Esophagus mucosa (tissue), 1 donor: Measurements from ENCODE around the gene NUDT16L1. TPM values are rescaled to one million over a fixed set of nuclear protein-coding genes. Genes with fewer than 3 reads are reported as not detected.

Experiments
- ATAC-seq: fragments of 200-7000 bp; cut with Tn5 transposase; one replicate; pipeline ENCODE4 v1.9.1; 2020
- total RNA-seq: library from RNA; stranded (reverse); gene quantifications from one replicate; pipeline ENCODE4 v1.2.4, GENCODE V29; 2023
- donor health status: DM: yes; HTN: yes; CAD: no.

Gene NUDT16L1
- total RNA-seq, 1 donor from 2014 or later, result 24.2 TPM

DNA sequence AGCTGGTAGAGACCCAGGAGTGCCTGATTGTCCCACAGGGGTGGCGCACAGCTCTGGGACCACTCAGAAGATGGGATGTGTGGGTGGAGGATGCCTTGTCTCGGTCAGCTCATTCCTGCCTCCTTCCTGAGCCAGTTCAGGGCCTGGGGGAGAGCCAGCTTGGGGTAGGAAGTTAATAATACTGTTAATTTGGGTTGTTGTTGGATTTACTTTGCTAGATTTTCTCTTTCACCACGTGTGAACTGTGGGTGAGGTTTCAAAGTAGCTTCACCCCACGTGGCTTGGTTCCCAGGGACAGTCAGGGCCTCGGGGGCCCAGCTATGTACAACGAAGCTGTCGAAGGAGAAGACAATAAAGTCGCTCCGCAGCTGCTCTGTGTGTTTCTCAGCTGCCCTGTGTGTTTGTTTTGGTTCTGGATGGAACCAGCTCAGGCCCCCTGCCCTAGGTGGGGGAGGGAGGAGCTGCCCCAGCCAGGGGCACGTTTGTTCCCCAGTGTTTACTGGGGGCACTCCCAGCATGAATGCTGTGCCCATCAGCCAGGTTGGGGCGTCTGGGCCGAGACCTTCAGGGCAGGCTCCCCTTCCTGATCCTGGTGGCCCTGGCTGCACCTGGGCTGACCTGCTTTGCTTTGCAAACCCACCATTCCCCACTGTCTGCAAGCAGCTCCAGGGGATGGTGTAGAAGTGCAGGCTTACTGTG, 2.3 kb downstream of the NUDT16L1 start:
- no peak for ATAC-seq

DNA sequence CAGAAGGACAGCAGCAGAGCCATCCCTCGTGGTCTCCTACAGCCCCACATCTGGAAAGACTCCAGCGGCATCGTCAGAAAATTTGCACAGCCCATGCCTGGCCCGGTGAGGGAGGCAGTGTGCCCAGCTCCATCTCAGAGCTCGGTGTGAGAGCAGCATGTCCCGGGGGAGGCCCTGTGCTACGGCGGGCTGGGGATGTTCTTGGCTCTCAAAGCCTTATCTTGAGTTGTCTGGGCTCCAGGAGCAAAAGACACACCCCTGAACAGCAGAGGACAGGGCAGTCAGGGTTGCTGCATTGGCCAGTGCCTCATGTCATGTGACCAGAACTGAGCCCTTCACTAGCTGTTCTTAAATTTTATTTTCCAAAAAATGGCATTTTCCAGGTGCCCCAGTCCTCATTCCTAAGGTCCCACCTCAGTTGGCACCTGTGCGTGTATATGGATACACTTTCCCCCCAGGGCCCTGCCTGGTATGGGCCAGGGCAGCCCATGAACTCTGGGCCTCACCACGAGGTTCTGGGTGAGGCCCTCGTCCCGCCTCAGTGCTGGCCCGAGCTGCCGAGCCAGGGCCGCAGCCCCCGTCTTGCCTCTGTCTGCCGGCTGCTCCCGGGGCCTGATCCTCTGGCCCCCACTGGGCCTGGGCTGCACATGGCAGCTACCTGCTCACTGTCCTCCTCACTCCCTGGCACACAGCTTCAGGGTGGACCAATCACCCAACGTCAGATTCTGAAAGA, 3.0 kb downstream of the NUDT16L1 start:
- ATAC-seq, result no peak

DNA sequence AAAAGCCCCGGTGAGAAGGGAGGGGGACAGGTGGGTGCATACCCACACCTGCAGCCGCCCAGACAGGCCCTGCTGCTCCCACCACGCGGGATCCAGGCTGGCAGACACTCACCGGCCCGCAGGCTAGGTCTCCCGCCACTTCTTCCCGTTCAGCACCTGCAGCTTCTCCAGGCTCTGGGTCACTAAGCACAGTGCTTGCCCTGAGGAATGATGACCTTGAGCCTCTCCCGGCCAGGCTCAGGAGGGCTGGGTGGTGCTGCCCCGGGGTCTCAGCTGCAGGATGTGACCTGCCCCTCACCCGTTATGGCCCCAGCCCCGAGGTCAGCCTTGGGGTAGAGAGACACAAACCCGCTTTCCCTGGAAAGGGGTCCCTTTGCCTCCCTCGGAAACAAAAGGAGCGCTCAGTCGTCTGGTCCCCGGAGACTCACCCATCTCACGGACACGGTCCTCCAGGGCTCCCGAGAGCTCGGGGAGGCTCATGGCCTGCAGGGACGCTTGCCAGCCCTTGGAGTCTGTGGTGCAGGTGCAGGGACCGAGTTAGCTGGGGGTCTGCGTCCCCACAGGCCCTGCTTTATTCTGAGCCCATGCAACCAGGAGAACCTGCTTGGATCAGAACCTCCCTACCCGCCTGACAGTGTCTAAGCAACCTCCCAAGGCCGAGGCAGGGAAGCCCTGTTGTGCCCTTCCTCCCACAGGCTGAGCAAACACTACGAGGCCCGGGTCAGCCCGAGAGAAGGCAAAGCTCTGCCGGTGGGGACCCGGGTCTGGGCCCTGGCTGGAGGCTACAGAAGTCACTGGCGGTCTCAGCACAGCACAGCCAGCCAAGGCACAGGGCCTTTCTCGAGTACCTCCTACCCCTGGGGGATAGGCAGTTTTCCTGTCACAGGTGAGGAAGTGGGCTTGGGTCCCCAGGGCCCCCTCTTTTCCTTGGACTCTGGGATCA, 3.8 kb downstream of the NUDT16L1 start:
- ATAC-seq, result no peak

DNA sequence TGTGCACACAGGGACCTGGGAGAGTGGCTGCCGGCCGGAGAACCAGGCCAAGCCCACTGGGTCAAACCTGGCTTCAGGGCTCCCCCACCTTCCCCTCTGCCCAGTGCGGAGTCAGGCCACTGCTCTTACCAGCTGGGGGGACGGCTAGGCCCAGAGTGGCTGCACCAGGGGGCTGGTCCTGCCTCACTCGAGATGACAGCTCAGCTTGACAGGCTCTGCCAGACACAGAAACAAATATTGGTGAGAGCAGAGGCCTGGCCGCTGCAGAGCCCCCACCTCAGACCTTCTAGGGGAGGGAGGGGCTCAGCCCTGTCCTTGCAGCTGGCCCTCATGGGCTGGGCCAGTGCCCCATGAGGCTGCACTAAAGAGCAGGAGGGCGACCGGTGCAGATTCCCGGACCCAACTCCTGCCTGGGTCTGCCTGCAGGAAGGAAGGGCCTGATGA, 4.5 kb downstream of the NUDT16L1 start:
- no peak for ATAC-seq

DNA sequence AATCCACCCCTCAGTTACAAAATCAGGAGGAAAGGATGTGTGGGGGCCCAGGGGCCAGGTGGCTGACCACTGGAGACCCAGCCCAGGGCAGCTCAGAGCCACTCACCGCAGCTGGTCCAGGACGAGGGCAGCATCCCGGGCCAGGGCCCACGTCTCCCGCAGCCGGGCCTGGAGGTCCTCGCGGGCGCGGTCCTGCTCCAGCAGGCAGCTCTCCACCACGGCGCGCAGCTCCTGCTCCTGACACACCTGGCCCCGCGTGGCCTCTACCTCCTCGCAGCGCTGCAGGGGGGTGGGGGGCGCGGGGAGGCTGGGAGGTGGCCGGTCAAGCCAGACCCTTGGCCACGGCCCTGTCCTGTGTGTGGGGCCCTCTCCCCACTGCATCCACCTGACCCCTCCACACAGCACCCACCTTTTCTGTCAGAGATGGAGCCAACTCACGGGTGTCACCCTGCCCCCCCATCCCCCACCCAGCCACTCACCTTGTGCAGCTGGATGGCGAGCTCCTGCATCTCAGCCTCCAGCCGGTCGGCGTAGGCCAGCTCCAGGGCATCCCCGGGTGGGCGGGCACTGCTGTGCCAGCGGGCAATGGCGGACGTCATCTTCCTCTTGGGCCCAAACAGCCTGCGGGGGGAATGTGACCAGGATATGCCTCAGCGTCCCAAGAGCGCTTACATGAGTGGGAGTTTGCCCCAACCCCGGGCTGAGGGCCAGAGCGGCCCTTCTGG, 5.1 kb downstream of the NUDT16L1 start:
- ATAC-seq, result no peak

DNA sequence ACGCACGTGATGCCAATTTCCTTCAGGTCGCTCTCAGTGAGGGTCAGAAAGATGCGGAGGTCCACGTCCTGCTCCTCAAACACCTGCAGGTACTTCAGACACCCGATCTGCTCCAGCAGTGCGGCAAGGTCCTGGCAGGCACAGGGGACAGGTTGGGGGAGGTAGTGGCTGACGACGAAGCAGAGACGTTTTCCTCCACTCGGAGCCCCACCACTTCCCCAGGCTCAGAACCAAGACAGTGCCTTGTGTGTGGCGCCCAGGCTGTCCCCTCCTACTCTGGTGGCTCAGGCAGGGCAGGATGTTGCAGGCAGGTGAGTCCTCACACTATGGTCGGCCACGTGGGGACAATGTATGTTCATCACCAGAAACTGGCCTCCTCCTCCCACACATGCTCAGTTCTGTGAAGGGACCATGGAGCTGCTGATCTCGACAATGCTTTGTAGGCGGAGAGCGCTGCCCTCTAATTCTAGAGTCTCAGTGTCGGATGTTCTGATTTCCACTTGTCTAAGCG, 5.7 kb downstream of the NUDT16L1 start:
- no peak for ATAC-seq

DNA sequence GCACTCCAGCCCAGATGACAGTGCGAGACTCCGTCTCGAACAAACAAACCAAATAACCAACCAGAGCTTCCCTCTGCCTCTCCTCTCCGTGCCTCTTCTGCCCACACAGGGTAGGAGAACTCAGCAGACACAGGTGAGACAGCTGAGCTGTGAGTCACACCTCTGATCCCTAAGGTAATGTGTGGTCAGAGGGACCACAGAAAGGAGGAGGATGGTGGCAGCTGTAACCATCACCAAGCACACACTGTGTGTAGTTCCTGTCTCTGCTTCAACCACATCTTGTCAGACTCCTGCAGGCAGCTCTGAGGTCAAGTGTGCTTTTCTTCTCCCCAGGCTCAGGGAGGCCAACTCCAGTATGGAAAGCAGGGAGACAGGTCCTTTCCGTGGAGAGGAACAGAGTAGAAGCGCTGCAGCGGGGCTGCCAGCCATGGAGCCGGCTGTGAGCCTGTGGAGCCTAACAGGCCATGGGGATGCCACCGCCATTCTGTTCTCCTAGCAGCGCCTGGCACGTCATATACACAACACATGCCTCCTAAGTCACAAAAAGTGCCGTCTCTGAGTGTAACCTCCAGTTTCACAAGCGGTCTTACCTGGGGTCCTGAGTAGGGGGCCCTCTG, 7.1 kb downstream of the NUDT16L1 start:
- no peak for ATAC-seq

DNA sequence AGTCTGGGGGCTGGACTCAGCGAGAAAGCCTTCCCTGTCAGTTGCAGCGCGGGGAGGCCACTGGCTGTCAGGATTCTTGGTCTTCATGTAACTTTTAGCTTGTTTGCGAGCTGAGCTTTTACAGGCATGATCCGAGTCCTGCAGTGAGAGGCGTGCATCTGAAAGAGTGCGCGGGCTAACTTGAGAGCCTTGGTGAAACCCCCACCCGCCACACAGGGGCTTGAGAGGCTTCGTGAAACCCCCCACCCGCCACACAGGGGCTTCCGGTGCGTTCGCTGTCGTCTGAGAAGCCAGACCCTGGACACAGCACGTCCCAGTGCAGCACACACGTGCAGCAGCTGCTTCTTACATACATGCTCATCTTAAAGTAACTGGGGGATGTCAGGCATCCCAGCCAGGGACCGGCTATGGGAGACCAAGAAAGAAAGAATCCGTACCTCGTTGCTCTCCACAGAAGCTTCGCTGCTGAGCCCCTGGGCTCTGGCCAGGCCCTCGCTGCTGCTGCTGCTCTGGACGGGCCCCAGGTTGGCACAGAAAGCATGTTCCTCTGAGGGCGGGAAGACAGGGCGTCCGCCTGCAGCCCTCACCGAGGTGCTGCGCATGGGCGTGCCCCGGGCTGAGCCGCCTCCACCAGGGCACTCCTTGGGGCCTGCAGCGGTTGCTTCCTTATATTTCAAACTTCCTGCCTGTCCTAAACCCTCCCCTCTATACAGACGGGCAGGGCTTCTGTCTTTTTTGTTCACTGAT, 7.8 kb downstream of the NUDT16L1 start:
- ATAC-seq, result peak; percentile 81

DNA sequence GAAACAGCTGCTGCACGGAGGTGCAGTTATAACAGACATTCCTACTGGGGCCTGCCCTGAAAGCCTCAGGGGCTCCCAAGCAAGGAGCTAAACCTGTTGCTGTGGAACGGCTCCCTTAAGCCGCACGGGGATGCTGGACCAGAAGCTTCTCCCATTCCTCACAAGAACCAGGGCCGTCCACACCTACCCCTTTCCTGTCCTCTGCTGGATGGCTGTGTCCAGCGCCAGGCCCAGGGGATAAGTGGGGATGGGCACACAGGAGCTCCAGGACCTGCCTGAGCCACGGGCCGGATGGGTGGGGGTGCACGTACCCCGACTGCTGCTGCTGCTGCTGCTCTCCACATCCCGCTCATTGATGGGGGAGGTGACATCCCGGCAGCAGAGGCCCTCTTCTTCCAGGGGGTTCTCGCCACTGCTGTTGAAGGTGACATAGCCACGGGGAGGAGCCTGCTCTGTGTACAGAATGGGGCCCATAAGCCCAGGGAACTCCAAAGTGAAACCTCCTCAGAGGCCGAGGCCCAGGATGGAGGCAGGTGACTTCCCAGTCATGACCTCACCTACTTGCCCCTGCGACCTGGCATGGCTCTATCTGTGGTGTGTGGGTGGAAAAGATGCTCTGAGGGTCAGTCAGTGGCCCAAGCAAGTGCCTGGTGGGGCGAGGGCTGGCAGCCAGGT, 8.6 kb downstream of the NUDT16L1 start:
- no peak for ATAC-seq

DNA sequence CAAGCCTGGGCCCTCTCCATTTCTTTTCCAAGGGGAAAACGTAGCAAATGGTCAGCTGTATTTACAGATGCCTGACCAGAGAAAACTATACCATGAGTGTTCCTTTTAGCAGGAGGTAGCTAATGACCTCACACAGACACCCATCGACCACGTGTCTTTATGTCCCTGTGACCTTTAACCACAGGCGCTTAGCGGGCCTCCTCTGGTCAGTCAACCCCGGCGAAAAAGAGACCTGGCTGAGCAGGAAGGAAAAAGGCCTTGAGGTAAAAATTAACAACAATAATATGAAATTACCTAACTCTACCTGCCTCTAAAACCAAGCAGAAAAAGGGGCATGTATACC, 9.1 kb downstream of the NUDT16L1 start:
- no peak for ATAC-seq

DNA sequence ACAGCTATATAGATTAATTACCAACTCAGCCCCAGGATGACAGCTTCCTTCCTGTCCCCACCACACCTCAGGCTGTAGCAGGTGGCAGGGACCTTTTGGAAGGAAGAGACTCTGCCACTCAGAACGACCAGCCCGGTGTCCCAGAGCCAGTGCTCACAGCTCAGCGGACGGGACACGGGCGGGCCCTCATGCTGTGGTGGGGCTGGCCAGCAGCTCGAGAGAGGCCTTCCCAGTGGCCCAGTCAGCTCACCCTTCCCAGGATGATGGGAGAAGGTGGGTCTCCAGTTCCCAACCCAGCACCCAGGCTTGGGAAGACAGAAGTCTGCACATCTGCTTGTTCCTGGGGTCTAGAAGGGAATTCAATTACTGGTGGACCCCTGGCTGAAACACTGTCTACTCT, 10.5 kb downstream of the NUDT16L1 start:
- no peak for ATAC-seq

DNA sequence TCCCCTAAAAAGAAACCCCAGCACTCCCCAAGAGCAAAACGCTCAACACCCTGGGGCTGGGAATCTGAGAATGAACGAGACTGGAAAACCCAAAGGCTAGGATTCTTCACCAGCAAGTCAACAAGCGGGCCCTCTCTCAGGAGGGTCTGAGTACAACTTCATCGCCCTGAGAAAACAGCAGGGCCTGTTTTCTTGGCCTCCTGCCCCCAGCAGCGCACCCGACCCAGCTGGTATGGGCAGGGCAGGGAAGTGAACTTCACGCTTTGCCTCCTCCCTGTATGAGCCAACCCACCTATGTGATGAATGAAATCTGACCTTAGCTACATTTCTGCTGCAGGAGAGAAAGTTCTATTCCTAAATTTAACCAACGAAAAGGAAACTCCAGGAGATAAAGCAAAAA, 11.1 kb downstream of the NUDT16L1 start:
- no peak for ATAC-seq

DNA sequence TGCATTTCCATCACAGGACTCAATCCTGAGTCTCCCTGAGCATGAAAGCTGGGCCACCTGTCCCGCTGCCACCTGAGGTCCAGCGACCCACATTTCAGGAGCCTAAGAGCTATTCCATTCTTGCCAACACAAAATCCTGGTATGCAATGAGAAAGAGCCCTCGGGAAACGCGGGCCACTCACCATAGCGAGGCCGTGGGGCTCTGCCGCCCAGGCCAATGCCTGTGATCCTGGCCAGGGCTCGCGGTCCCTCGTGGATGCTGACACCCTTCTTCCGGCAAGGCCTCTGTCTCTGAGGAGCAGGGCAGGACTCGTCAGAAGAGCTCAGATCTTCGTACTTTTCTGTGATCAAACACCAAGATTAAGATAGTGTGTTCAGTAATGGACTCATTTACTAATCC, 11.6 kb downstream of the NUDT16L1 start:
- ATAC-seq, result no peak

DNA sequence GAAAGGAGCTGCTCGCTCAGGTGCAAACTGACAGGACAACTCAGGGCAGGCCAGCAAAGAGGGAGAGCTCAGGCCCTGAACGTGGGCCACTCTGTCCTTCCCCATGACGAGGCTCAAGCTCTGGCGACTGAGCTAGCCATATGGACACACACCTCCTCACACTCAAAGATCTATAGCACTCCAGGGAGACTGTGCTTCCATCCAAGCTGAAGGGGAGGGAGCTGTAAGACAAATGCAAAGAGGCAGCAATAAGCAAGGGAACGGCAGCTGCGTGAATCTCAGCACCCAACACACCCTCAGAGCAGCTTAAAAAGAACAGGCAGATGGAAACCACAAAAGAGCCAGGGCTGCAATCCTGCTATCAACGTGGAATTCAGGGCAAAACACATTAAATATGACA, 13.5 kb downstream of the NUDT16L1 start:
- no peak for ATAC-seq

DNA sequence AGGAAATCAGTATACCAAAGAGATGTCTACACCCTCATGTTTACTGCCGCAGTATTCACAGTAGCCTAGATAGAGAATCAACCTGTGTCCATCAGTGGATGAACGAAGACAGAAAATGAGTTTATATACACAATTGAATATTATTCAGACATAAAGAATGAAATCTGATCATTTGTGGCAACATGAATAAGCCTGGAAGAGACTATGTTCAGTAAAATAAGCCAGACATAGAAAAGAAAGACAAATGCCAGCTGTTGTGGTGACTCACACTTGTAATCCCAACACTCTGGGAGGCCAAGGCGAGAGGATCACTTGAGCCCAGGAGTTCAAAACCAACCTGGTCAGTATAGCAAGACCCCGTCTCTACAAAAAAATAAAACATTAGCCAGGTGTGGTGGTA, 16.1 kb downstream of the NUDT16L1 start:
- ATAC-seq, result no peak

DNA sequence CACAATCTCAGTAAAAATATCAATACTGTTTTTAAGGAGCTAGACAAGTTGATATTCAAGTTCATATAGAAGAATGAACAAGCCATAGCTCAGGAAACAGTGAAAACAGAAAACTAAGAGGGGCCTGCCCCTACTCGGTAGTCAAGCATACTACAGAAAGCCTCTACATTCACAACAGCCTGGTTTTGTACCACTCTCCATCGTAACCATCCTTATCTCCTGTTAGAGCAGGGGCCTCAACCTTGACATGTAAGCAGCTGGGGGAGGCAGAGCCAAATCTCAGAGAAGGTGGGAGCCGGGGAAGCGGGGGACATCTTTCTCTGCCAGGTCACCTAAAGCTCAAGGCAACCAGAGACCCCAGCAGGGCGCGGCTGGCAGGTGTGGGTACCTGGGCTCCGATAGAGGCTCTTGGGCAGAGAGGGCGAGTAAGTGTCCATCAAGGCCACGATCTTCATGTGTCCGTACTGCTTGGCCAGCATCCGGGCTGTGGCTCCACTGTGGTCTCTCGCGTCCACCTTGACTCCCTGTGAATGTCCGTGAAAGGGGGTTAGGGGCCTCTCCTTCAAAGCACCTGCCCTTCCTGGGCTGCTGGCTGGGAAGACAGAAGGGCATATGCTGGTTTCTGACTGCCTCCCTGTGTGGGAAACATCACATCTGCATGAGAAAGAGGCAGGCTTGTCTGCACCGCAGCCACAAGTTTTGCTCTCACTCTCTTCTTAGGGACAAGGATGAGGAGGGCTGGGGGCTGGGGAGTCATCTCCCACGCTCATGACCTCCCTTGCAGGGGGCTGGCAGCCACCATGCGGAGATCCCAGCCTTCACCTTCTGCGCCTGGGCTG, 20.5 kb downstream of the NUDT16L1 start:
- ATAC-seq, result no peak

DNA sequence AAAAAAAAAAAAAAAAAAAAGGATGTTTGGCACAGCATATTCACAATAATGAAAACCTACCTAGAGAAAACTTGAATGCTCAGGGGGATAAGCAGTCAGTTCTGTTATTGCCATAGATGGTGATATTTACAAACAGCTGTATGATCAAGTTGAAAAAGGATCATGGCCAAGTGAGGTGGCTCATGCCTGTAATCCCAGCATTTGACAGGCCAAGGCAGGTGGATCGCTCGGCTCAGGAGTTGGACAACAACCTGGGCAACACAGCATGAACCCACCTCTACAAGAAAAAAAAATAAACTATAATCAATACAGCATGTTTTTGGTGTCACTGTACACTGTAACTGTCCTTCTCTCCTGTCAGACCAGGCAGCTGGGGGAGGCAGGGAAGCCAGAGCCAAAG, 21.6 kb downstream of the NUDT16L1 start:
- no peak for ATAC-seq

DNA sequence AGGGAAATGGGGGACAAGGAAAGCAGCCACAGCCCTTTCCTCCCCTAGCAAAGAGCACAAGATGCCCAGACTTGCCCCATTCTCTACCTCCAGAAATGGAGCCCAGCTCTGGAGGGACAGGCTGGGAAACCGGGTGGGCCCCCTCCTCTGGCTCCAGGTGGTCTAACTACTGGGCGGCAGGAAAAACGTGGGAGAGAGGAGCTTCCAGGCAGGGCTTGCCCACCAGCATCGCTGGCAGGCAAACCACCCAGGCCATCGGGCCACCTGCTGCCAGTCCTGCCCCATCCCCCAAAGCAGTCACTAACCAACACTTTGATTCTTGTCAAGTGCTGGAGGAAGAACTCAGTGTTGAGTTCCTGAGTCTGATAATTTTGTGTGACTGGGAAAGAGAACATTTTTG, 25.1 kb downstream of the NUDT16L1 start:
- ATAC-seq, result no peak

DNA sequence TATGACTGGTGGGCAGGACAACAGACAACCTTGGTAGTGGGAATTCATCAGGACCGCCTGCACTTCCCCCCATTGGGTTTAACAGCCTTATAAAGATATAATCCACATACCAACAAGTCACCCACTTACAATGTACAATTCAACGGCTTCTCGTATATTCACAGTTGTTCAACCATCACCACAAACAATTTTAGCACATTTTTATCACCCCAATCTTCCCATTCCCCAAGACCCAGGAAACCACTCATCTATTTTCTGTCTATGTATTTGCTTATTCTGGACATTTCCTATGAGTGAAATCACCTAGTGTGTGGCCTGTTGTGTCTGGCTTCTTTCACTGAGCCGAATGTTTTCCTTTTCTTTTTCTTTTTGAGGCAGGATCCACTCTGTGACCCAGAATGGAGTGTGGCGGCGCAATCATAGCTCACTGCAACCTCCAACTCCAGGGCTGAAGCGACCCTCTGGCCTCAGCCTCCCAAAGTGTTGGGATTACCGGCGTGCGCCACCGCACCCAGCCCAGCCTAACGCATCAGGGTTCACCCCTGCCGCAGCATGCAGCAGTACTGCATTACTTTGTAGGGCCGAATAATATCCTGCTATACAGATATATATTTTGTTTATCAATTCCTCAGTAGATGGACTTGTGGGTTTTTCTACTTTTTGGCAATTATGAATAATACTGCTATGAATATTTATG, 29.9 kb downstream of the NUDT16L1 start:
- ATAC-seq, result no peak
